Esophagus muscularis mucosa (tissue), 4 donors: ENCODE data around the gene P2RX1.

Source experiments
- CTCF ChIP-seq, 3 experiments: fragments of 200-600 bp in 2 of 3; fragments of 450-650 bp in 1 of 3; sonication (generic) in 2 of 3; IDR thresholded peaks; one replicate each; pipeline ENCODE4 v1.5.1; 2017 to 2019; ENCODE audit warnings: antibody characterized with exemption in 3 of 3, mild to moderate bottlenecking in 2 of 3, moderate library complexity in 1 of 3
- EP300 ChIP-seq: sonication (generic); formaldehyde crosslinking; IDR thresholded peaks from one replicate; pipeline ENCODE4 v1.6.1; 2017; ENCODE audit warnings: antibody characterized with exemption
- POLR2AphosphoS5 ChIP-seq, 2 donors: sonication (generic); formaldehyde crosslinking; IDR thresholded peaks; one replicate each; pipeline ENCODE4 v1.6.1; 2017; ENCODE audit warnings: antibody characterized with exemption in 2 of 2

- TF ChIP-seq CTCF (IDR thresholded peaks at IDR 0.05) (no peak), EP300 (no peak), POLR2AphosphoS5 (IDR thresholded peaks at IDR 0.05) (no peak)
Observed at GRCh38 chr17:3956983-3957382, 40.7 kb upstream of the P2RX1 start.
